Islet precursor cell (in vitro differentiated cells): ENCODE measurements around the gene AGPAT2.
"Not testable (repeated sequence)": the region's sequence is repeated elsewhere in the genome, so short reads cannot be mapped to it uniquely, and the experiment has no call there.

Source experiments
- DNase-seq: peaks from one replicate; pipeline ENCODE4 v3.0.0-alpha.2; 2018

AGPAT2 gene

DNA sequence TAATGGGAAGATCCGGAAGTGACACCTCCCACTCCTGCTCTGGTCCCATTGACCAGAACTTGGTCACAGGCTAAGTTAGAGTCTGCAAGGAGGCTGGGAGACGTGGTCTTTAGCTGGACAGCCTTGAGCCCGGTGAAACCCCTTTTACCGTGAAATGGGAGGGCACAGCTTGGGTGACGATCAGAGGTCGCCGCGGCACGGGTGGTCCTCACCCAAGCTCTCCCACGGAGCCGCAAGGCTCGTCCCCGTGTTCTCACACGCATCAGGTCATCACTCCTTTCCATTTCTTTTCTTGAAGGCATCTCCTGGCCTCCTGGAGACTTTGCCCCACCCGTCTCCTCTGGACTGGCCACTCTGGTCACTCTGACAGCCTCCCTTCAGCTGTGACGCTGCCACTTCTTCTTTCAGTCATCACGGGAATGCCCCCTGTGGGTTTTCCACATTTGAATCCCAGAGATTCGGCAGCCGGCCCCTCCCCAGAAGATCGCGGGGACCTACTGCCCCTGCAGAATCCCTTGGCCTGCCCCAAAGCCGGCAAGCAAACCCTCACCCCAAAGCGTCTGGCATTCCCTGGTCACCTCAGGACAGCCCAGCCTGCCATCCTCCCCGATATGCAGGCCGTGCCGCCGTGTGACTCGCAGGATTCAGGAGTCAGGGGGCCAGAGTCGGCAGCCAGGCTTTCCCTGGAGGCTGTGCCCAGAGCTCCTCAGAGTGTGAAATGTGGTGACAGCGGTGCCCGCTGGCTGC is 43.5 kb downstream of the AGPAT2 start:
- DNase-seq = no peak

DNA sequence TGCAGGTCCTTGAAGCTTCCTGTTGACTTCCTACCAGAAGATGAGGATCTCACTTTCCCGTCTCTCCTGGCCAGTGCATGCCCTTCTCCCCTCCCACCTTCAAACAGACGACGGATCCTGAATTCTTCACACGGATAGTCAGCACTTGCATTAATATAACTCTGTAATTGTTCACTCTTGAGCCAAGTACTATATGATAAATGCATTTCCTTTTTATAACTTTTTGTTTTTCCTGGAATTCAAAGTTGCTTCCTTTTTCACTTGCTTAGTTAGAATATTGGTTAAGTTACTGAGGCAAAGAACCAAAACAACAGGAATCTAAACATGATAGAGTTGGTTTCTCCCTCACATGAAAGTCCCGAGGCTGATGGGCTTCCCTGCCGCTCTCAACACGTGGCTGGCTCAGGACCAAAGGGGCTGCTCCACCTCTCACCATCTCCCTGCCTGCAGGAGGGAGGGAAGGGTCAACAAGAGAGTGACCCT is 44.8 kb downstream of the AGPAT2 start:
- DNase-seq = no peak

DNA sequence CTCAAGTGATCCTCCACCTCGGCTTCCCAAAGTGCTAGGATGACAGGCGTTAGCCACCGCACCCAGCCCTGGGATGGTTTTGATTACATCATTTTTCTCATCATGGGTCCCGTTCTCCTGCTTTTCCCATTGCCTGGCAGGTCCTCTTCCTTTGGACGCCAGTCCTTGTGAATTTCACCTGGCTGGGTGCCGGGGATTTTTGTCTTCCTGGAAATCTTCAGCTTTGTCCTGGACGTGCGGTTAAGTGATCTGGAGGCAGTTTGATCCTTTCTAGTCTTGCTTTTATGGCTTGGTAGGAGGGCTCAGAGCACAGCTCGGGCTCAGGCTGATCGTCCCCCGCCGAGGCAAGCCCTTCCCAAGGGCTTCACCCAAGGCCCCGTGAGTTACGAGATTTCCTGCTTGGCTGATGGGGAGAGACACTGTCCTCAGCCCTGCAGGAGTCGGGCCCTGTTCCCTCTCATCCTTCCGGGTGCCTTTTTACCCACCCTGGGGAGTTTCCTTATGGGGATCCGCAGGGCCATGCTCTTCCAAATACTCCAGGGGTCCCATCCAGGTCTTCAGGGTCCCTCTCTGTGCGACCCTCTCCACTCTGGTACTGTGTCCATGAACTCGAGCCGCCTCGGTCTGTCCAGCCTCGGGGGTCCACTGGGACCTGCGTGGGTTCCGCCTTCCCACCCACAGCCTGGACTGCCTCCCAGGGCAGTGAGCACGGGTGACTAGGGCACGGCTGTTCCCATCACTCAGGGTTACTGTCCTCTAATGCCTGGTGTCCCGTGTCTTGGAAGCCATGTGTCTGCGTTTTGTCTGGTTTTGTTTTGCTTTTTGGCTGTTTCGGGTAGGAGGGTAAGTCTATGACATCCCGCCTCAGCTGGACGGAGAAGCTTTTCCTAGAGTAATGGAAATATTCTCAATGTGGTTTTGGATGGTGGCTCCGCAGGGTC is 46.8 kb downstream of the AGPAT2 start:
- DNase-seq = no peak

DNA sequence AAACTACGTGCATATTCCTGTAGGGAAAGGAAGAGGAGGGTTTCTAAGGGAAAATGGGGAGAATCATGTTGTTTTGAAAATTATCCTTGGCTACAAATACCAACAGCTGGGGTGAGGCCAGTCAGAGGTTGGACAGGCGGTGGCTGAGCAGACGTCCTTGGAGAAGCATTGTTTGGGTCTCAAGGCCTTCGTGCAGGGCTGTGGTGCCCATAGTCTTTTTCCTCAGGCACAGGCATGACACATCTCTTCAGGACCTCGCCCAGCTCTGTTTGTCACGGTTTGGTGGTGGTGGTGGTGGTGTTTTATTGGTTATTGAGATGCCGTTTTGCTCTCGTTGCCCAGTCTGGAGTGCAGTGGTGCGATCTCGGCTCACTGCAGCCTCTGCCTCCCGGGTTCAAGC is 52.4 kb downstream of the AGPAT2 start:
- no peak for DNase-seq

DNA sequence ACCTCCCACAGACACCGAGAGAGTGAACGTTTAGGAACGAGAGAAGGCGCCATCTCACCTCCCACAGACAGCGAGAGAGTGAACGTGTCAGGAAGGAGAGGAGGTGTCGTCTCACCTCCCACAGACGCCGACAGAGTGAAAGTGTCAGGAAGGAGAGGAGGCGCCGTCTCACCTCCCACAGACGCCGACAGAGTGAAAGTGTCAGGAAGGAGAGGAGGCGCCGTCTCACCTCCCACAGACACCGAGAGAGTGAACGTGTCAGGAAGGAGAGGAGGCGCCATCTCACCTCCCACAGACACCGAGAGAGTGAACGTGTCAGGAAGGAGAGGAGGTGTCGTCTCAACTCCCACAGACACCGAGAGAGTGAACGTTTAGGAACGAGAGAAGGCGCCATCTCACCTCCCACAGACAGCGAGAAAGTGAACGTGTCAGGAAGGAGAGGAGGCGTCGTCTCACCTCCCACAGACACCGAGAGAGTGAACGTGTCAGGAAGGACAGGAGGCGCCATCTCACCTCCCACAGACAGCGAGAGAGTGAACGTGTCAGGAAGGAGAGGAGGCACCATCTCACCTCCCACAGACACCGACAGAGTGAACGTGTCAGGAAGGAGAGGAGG is 54.7 kb downstream of the AGPAT2 start:
- not testable (repeated sequence) for DNase-seq

DNA sequence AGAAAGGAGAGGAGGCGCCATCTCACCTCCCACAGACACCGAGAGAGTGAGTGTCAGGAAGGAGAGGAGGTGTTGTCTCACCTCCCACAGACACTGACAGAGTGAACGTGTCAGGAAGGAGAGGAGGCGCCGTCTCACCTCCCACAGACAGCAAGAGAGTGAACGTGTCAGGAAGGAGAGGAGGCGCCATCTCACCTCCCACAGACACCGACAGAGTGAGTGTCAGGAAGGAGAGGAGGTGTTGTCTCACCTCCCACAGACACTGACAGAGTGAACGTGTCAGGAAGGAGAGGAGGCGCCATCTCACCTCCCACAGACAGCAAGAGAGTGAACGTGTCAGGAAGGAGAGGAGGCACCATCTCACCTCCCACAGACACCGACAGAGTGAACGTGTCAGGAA is 55.2 kb downstream of the AGPAT2 start:
- not testable (repeated sequence) for DNase-seq

DNA sequence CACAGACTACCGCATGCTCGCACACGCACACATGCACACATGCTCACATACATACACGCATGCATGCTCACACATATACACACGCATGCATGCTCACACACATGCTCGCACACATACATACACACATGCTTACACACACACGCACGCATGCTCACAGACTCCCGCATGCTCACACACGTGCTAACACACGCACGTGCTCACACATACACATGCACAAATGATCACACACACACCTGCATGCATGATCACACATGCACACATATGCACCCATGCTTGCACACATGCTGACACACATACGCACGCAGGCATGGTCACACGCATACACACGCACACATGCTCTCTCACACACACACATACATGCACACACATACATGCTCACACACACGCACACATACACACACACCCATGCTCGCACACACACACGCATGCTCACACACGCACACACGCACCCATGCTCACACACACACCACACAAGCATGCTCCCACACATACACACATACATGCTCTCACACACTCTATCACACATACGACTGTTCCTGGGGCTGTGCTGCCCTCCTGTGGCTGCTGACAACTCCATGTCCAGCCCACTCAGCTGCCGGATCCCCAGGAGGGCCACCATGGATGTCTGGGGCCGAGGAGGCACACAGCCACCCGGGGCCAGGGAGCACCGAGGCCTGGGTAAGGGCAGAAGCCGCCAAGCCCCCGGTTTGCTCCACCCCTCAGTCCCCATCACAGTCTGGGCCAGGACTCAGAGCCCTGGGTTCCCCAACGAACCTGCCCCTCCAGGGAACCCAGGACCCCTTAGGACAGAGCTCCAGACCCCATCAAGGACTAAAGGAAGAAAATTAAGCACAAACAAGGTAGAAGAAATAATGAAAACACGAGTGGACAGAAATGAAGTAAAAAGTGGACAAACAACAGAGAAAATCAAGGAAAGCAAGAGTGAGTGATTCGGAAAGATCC is 55.9 kb downstream of the AGPAT2 start:
- DNase-seq = peak; percentile 89

DNA sequence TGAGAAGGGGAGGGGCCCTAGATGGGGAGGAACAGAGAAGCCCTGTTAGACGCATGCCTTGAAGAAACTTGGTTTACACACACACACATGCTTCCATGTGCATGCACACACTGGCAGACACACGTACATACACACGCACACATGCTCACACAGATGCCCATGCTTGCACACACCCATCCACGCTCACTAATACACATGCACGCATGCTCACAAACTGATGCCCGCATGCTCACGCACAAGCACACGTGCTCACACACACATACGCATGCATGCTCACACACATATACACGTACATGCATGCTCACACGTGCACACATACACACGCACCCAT is 56.6 kb downstream of the AGPAT2 start:
- no peak for DNase-seq

DNA sequence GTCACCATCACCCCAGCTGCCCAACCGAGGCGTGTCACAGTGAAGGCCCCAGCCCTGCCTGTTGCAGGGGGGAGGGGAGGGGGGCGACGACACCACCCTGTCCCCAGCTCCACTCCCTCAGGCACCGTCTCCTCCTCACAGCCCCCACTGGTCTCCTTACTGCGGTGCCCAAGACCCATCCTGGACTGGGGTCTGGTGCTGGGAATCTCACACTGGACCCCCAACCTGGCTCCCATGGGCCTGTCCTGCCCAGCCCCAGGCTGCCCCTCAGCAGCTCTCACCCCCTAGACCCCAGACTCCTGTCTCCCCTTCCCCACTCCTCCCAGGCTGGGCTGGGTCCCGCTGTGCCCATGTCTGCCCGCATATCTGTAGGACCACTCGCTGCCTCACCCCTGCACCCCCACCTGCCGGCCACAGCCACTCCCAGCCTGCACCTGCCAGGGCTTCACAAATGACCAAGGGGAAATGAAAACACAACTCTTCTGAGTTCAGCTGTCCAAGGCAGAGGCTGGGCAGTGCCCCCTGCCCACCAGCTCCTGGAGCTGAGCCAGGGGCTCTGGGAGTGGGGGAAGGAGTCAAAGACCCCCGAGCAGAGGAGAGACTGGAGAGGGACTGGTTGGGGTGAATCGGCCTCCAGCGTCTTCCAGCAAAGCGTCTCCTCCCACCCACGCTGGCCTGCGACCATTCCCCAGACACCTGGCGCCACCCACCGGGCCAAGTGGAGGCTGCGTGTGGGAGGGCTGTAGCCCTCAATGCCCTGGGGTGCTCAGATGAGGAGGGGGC is 57.2 kb downstream of the AGPAT2 start:
- DNase-seq = peak; percentile 86

DNA sequence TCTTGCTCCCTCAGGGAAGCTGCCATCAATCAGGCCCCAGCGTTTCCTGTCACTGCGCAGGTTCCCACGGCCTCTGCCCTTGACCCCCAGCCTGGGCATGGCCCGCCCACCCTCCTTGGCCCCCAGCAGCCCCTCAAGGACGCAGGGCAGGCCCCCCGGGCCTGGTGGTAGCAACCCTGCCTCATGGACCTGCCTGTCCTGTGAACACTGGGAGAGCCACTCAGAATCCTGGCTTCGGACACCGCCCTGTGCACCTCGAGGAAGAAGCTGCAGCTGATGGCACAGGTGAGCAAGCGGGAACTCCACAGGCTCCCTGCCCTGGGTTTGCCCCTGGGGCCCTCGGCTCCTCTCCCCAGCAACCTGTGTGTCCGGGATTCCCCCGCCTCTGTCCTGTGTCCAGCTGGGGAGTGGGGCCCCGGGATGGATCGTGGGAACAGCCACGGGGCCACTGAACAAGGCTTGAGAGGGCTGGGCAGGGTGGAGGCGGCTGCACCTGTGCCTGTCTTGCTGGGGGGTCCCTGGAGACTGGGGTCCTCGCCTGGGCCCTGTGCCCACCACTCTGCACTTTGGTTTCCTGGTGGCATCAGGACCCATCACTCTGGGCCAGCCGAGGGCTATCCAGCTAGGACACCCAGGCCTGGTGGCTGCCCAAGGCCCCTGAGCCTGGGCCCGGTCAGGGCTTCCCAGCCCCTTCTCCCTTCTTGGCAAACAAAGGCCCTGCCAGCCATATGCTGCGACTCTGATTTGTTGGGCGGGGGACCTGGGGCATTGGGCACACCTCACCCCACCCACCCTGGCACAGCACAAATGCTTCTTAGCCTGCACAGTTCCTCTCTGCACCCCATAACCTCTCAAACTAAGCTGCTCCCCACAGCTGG is 58.0 kb downstream of the AGPAT2 start:
- DNase-seq = no peak

DNA sequence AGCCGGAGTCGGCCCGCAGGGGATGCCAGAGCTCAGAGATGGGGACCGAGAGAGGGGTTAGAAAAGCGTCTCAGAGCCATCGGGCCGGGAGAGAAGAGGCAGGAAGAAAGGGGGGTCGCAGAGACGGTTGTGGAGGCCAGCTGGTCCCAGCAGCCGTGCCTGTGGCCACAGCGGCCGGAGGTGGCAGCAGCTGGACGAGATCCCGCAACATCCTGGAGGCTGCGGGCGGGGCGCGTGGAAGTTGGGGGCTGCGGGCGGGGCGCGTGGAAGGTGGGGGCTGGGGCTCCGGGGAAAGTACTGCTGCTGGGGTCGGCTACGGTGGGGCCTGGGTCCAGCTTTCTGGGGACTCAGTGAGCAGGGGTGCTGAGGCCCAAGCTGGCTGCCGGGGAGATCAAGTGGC is 59.0 kb downstream of the AGPAT2 start:
- DNase-seq = no peak

DNA sequence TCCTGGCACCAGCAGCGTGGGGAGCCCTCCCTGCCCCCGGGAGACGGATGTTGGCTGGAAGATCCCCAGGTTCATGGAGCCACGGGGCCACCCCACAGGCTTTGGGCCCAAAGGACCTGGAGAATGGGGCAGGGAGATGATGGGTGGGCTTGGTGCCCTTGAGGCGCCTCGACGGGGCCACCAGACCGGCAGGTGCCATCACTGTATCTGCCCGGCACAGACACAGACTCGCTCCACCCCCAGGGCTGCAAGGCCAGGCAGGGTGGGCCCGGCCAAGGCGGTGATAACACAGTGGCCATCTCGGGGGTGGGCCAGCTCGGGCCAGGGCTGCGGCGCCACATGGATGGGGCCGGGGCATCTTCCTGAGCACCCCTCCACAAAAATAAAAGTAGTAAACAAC is 59.6 kb downstream of the AGPAT2 start:
- DNase-seq = no peak

DNA sequence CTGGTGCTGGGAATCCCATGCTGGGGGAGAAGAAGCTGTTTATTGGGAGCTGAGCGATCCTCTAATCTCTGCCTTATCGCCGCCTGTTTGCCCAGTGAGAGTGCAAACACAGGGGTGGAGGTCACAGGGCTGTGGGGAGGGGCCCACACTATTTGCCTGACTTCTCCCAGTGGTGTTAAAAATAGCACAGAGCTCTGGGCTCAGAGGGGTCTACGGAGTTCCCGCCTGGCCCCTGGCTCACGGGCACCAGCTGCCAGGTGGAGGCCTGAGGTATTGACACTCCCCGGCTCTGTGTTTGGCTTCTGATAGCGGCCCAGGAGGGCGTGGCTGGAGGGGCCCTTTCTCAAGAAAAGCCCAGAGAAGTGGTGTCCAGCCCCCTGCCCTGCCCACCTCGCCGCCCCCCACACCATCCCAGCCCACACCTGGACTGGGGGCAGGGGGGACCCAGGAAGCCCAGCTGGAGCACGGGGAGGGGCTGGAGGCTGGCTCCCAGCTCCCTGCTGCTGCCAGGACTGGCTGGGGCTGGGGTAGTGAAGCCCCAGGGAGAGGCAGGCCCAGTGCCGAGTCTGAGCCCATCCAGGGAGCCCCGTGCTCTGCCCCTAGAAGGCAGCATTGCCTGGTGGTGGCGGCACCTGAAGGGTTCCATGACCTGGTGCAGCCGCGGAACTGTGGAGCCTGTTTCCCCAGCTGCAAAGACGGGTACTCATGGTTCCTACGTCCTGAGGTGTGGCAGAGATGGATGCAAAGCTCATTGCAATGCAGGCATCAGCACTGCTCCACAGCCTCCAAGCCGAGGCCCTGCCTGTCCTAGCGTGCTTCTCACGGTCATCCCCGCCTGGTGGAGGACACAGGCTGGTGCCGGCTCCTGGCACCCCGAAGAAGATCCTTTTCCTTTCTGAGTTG is 60.3 kb downstream of the AGPAT2 start:
- no peak for DNase-seq

DNA sequence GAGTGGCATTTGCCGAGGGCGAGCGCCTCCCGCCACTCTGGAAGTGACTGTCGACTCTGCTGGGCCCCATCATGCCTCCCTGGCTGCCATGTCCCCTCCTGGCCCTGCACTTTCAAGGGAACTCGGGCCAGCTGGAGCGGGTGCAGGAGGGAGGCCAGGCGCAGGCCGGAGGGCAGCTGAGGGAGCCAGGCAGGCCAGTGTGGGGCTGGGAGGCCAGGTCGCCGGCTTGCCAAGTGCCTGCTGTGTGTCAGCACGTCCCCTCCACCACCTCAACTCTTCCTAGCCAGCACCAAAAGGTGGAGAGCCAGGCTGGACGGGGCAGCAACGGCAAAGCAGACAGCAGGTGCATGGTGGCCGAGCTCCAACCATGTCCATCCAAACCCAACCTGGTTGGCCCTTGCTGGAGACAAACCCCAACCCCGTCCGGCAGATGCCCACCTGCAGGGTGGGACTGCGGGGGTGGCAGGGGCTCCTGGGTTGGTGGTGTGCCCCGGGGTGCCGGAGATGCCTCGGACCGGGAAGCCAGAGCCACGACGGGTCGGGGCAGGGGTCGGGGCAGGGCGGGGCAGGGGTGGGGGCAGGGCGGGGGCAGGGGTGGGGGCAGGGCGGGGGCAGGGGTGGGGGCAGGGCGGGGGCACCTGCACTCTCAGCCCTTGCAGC is 61.1 kb downstream of the AGPAT2 start:
- no peak for DNase-seq

DNA sequence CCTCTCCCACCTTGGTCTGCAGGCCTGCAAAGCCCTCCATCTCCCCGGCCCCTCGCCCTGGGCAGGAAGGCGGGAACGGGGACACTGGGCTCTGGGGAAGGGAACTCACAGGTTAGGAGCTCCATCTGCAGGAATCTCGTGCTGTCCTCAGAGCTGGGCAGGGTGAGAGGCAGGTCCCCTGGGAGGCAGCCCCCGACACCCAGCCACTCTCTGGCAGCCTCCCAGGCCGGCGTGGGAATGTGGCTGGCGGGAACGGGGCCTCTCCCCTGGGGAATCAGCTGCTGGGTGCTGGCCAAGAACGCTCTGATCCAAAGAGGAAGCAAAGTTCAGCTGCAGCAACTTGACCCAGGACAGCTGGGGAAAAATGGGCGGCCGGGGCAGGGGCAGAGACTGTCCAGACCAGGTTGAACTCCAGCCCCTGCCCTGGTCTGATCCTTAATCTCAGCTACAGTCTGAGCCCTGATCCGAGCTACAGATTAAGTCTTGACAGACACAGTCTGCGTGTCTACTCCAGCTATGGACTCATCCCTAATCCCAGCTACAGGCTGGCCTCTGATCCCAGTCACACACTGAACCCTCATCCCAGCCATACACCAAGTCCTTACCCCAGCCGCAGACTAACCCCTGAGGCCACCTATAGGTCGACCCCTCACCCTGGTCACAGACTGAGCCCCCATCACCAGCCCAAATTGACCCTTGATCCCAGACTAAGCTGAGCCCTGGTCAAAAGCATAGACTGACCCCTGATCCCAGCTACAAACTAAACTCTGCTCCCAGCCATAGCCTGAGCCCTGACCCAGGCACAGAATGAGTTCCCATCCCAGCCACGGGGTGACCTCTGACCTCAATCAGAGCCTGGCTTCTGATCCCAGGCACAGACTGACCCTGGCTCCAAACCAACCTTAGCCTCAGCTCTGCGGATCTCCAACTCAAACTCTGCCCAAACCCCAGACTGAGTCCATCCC is 61.9 kb downstream of the AGPAT2 start:
- no peak for DNase-seq

DNA sequence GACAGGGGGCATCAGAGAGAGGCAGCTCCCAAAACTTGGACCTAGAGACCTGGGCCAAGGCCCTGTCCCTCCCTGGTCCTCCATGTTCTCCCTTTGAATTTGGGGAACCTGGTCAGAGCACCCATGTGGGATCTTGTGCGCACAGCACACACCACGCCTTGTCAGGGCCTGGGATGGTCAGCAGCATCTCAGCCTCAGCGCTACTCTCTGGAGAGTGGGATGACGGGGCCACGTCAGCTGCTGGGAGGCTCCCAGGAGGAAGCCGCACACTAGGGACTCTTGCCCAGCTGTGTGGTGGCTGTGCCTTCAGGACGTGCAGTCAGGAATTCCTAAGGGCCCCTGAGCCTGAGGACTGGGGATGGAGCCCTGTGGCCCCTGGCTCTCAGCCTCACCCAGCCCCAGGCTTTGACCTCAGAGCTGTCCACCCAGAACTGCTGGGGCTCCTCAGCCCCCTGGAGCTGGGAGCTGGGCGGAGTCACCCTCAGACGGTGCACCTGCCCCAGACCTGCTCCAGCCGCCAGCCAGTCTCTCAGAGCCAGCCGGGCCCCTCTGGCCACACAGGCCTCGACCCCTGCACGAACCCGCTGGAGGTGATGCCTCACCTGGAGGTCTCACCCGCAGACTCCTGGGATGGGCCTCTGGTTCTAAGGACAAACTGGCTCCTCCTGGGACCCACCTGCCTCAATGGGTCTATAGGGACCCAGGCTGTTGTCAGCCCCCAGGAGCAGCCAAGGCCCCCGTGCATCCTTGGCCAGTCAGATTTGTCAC is 62.9 kb downstream of the AGPAT2 start:
- no peak for DNase-seq

DNA sequence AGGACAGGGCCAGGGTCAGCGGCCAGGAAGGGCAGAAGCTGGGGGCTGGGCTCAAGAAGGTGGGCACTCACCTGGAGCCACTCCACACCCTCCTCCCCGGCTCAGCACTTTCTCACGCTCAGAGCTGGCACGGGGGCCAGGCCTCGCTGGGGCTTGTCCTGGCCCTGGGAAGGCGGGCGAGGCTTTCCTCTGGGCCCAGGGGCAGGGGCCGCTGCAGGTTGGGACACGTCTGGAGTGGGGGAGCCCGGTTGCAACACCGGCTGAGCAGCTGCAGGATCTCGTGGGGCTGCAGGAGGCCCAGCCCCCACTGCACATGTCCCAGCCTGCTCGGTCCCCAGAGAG is 63.4 kb downstream of the AGPAT2 start:
- no peak for DNase-seq
